Endodermal cell (in vitro differentiated cells): Measurements from ENCODE around the gene ALG14. TPM values are rescaled to one million over a fixed set of nuclear protein-coding genes. Genes with fewer than 3 reads are reported as not detected.

Experiments used
- DNase-seq: peaks from one replicate; pipeline ENCODE4 v3.0.0-alpha.2; 2017
- H3K27ac ChIP-seq: 2 replicates; pipeline ENCODE4 v1.5.1; 2013; ENCODE audit warnings: mild to moderate bottlenecking, low read depth, low read length, moderate library complexity
- H3K27me3 ChIP-seq: 2 replicates; pipeline ENCODE4 v1.6.1; 2013; ENCODE audit warnings: mild to moderate bottlenecking, low read length, moderate library complexity; ENCODE audit not compliant: insufficient read depth, control insufficient read depth, poor library complexity, severe bottlenecking
- H3K36me3 ChIP-seq: 2 replicates; pipeline ENCODE4 v1.7.0; 2013; ENCODE audit warnings: mild to moderate bottlenecking, low read length, moderate library complexity; ENCODE audit not compliant: control insufficient read depth, insufficient read depth
- H3K4me1 ChIP-seq: one replicate; pipeline ENCODE4 v1.7.0; 2013; ENCODE audit warnings: low read length; ENCODE audit not compliant: control insufficient read depth, insufficient read depth
- H3K4me3 ChIP-seq: 2 replicates; pipeline ENCODE4 v1.5.1; 2013; ENCODE audit warnings: mild to moderate bottlenecking, low read length, moderate library complexity
- H3K9ac ChIP-seq: 2 replicates; pipeline ENCODE4 v1.6.1; 2013; ENCODE audit warnings: mild to moderate bottlenecking, low read length, moderate library complexity; ENCODE audit not compliant: poor library complexity, severe bottlenecking; ENCODE audit errors: extremely low read depth
- H3K9me3 ChIP-seq: 2 replicates; pipeline ENCODE4 v1.6.1; 2013; ENCODE audit warnings: mild to moderate bottlenecking, low read length, moderate library complexity; ENCODE audit not compliant: control insufficient read depth
- H3K27ac Mint-ChIP-seq: 2 replicates; pipeline ENCODE4 v1.8.0; 2020; ENCODE audit warnings: mixed read lengths
- H3K27me3 Mint-ChIP-seq: 2 replicates; pipeline ENCODE4 v1.8.0; 2021; ENCODE audit warnings: mild to moderate bottlenecking, mixed read lengths; ENCODE audit not compliant: insufficient read depth
- H3K36me3 Mint-ChIP-seq: 2 replicates; pipeline ENCODE4 v1.8.0; 2020; ENCODE audit warnings: low read depth, mixed read lengths
- H3K4me1 Mint-ChIP-seq: 2 replicates; pipeline ENCODE4 v1.8.0; 2020; ENCODE audit warnings: mixed read lengths
- H3K4me3 Mint-ChIP-seq: 2 replicates; pipeline ENCODE4 v1.8.0; 2020; ENCODE audit warnings: mild to moderate bottlenecking, moderate library complexity, mixed read lengths
- H3K9me3 Mint-ChIP-seq: 2 replicates; pipeline ENCODE4 v1.8.0; 2020; ENCODE audit warnings: mild to moderate bottlenecking, mixed read lengths
- WGBS, 2 experiments: methylation state at CpG; one replicate each; pipeline versions ENCODE4 v1.1.5 to v1.1.7; 2013; ENCODE audit warnings: missing lambda C conversion rate in 2 of 2, mixed read lengths in 1 of 2; ENCODE audit not compliant: insufficient coverage in 1 of 2, insufficient read length in 1 of 2; 5-methylcytosine and 5-hydroxymethylcytosine counted together
- total RNA-seq, 2 donors: library from RNA; stranded (reverse); fragmentation: NEBNext Ultra II Directional in 1 of 2; extraction: Animal tissue kit (Norgen Biotek cat#: 25700) in 1 of 2; gene quantifications; 2 replicates in 1 of 2; 3 replicates in 1 of 2; pipeline ENCODE4 v1.2.1, GENCODE V29; 2021
- TF ChIP-seq, protein P1 (sequence below): fragments of 200-600 bp; sonication (generic); conservative IDR thresholded peaks from 2 replicates; pipeline ENCODE4 v1.5.0; 2021; ENCODE audit warnings: antibody characterized with exemption, mild to moderate bottlenecking

ALG14 gene
- total RNA-seq, 2 donors from 2014 or later, result 5.9 to 7.0 TPM

DNA sequence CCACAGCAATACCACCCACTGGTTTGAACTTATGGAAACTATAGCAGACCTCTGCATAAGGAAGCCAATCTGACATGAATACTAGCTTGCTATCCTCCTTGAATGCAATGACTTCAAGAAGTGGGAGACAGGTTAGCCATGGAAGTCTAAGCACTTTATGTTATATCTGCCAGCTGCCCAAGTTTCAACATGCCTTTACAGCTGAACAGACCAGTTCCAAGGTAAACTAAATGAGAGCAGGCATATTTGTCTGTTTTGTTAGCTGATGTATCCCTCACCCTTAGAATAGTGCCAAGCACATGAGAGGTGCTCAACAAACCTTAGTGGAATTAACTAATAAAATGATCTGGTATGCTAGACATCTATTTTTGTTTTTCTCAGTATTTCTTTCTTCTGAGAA lies 65.1 kb downstream of the ALG14 start:
- no peak overlapping the region for H3K4me3 ChIP-seq
- no peaks in the 10 kb centered on the region for H3K27me3 Mint-ChIP-seq
- DNase-seq, result no peak

DNA sequence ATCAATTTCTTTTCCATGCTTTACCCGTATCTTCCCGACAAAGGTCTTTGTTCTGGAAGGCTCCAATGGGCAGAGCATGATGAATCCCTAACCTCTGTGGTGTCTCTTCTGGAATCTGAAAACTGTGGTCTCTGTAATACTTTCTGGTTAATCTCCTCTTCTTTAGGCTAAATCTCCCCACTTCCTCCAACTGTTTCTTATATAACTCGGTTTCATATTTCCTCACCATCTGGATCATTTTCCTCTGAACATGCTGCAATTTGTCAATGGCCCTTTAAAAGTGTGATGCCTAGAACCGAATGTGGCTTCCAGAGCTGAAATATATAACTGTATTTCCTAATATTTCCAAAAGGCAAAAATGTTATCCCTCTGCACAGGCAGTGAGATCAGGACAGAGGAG lies 66.1 kb downstream of the ALG14 start:
- Mint-ChIP-seq H3K4me3 (no peak overlapping the region), H3K27ac (no peak overlapping the region), H3K27me3 (no peaks in the 10 kb centered on the region), H3K4me1 (peaks cover 14% of the 10 kb centered on the region), H3K36me3 (no peaks in the 10 kb centered on the region), H3K9me3 (no peaks in the 10 kb centered on the region)
- no peak for DNase-seq
- no peaks in the 10 kb centered on the region for H3K9me3 ChIP-seq
- peaks cover 5% of the 10 kb centered on the region for H3K4me1 ChIP-seq
- no peak overlapping the region for H3K9ac ChIP-seq
- no peak overlapping the region for H3K27ac ChIP-seq
- no peak overlapping the region for H3K4me3 ChIP-seq
- H3K27me3 ChIP-seq, result no peaks in the 10 kb centered on the region
- 91 to 96% methylated on average over 3 to 4 of the region's 4 CpGs for WGBS, 2 experiments
- H3K36me3 ChIP-seq, result no peaks in the 10 kb centered on the region
- TF ChIP-seq, protein P1, sequence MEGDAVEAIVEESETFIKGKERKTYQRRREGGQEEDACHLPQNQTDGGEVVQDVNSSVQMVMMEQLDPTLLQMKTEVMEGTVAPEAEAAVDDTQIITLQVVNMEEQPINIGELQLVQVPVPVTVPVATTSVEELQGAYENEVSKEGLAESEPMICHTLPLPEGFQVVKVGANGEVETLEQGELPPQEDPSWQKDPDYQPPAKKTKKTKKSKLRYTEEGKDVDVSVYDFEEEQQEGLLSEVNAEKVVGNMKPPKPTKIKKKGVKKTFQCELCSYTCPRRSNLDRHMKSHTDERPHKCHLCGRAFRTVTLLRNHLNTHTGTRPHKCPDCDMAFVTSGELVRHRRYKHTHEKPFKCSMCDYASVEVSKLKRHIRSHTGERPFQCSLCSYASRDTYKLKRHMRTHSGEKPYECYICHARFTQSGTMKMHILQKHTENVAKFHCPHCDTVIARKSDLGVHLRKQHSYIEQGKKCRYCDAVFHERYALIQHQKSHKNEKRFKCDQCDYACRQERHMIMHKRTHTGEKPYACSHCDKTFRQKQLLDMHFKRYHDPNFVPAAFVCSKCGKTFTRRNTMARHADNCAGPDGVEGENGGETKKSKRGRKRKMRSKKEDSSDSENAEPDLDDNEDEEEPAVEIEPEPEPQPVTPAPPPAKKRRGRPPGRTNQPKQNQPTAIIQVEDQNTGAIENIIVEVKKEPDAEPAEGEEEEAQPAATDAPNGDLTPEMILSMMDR, result no peak

More for the DNA sequence above, 65.1 kb downstream of the ALG14 start:
- H3K9me3 ChIP-seq, result no peaks in the 10 kb centered on the region
- H3K27me3 ChIP-seq, result no peaks in the 10 kb centered on the region
- H3K4me3 Mint-ChIP-seq, result no peak overlapping the region
- peaks cover 5% of the 10 kb centered on the region for H3K4me1 Mint-ChIP-seq
- H3K9me3 Mint-ChIP-seq, result no peaks in the 10 kb centered on the region
- no peaks in the 10 kb centered on the region for H3K36me3 ChIP-seq
- no peaks in the 10 kb centered on the region for H3K36me3 Mint-ChIP-seq
- H3K9ac ChIP-seq, result no peak overlapping the region
- TF ChIP-seq, protein P1, result no peak
- no peak overlapping the region for H3K27ac Mint-ChIP-seq
- H3K27ac ChIP-seq, result no peak overlapping the region
- peaks cover 5% of the 10 kb centered on the region for H3K4me1 ChIP-seq

DNA sequence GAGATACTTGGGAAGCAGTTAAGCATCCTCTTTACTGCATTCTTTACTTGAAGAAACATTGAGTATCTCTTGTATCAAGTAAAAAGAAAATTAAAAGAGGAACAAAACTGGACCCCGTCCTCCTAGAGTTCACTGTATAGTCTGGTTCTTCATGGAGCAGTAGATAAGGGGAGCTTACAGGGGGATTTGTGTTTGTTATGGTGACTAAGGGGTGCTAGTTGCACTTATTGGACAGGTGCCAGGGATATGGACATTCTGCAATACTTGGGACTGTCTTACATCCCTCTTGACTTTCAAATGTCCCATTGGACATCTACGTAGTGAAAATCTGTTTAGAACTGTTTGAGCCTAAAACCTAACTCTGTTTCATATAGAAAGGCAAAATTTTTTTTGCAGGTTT lies 67.2 kb downstream of the ALG14 start:
- no peak overlapping the region for H3K4me3 ChIP-seq
- Mint-ChIP-seq H3K27me3 (no peaks in the 10 kb centered on the region), H3K4me3 (no peak overlapping the region), H3K4me1 (peaks cover 14% of the 10 kb centered on the region), H3K9me3 (no peaks in the 10 kb centered on the region), H3K27ac (no peak overlapping the region), H3K36me3 (no peaks in the 10 kb centered on the region)
- H3K27ac ChIP-seq, result no peak overlapping the region
- TF ChIP-seq, protein P1, result no peak
- H3K4me1 ChIP-seq, result peaks cover 5% of the 10 kb centered on the region
- WGBS, 2 experiments, result 92 to 100% methylated on average over 1 to 2 of the region's 2 CpGs
- DNase-seq, result no peak
- no peaks in the 10 kb centered on the region for H3K36me3 ChIP-seq
- no peaks in the 10 kb centered on the region for H3K27me3 ChIP-seq
- no peaks in the 10 kb centered on the region for H3K9me3 ChIP-seq
- H3K9ac ChIP-seq, result no peak overlapping the region
